OCI-LY3 (cell line): ENCODE data around the gene CCDC85A.
A peak's percentile ranks its signal among the peaks of the same experiment; 100 is the strongest.

Source experiments
- H2AFZ ChIP-seq: fragments of 200-600, 300-600 bp; shearing (Covaris generic); 2 replicates; pipeline ENCODE4 v1.6.0; 2014; ENCODE audit warnings: antibody characterized with exemption, low read depth, low read length
- H3K27ac ChIP-seq: fragments of 200-600, 300-600 bp; sonication (generic); 2 replicates; pipeline ENCODE4 v1.5.1; 2014; ENCODE audit warnings: mild to moderate bottlenecking, low read length, moderate library complexity, mixed read lengths
- H3K27me3 ChIP-seq: fragments of 200-600, 300-600 bp; sonication (generic); 2 replicates; pipeline ENCODE4 v1.6.1; 2014; ENCODE audit warnings: low read depth, low read length, mixed read lengths
- H3K36me3 ChIP-seq: fragments of 200-600, 300-600 bp; sonication (generic); replicated peaks from 2 replicates; pipeline ENCODE3; 2014; ENCODE audit warnings: low read depth, low read length, mixed read lengths
- H3K4me1 ChIP-seq: fragments of 300-600, 200-600 bp; sonication (generic); 2 replicates; pipeline ENCODE4 v1.6.1; 2014; ENCODE audit warnings: low read length, mixed read lengths
- H3K4me2 ChIP-seq: fragments of 200-600, 300-600 bp; sonication (generic); 2 replicates; pipeline ENCODE4 v1.6.1; 2014; ENCODE audit warnings: low read length, mixed read lengths
- H3K4me3 ChIP-seq: fragments of 300-600, 200-600 bp; sonication (generic); 2 replicates; pipeline ENCODE4 v1.5.1; 2014; ENCODE audit warnings: antibody characterized with exemption, mild to moderate bottlenecking, low read length, moderate library complexity
- H3K79me2 ChIP-seq: fragments of 300-600, 200-600 bp; shearing (Covaris generic); 2 replicates; pipeline ENCODE4 v1.6.1; 2014; ENCODE audit warnings: mild to moderate bottlenecking, low read length, mixed read lengths
- H3K9ac ChIP-seq: fragments of 300-600, 200-600 bp; shearing (Covaris generic); 2 replicates; pipeline ENCODE4 v1.6.0; 2014; ENCODE audit warnings: mild to moderate bottlenecking, low read length, moderate library complexity
- H3K9me3 ChIP-seq: fragments of 200-600, 300-600 bp; shearing (Covaris generic); 2 replicates; pipeline ENCODE4 v1.6.1; 2014; ENCODE audit warnings: low read length, mixed read lengths; ENCODE audit not compliant: insufficient read depth
- H4K20me1 ChIP-seq: fragments of 200-600, 300-600 bp; sonication (generic); 2 replicates; pipeline ENCODE4 v1.6.1; 2016; ENCODE audit warnings: low read length, mixed read lengths; ENCODE audit not compliant: insufficient read depth
- CTCF ChIP-seq: fragments of 200-600, 300-600 bp; sonication (generic); IDR thresholded peaks from 2 replicates; pipeline ENCODE4 v1.5.1; 2014; ENCODE audit warnings: antibody characterized with exemption, low read length, low read depth
- EZH2phosphoT487 ChIP-seq: fragments of 200-600 bp; shearing (Covaris generic); IDR thresholded peaks from 2 replicates; pipeline ENCODE4 v1.6.1; 2018; ENCODE audit warnings: antibody characterized with exemption, mixed run types, low read depth

The CCDC85A gene

GRCh38 chr2:56185582-56186046 lies 1.8 kb downstream of the CCDC85A start:
- TF ChIP-seq EZH2phosphoT487 (no peak), CTCF (no peak)
- no peak overlapping the region for H3K9ac ChIP-seq
- no peak overlapping the region for H3K4me2 ChIP-seq
- no peaks in the 10 kb centered on the region for H3K9me3 ChIP-seq
- H3K27me3 ChIP-seq: no peaks in the 10 kb centered on the region
- no peak overlapping the region for H3K27ac ChIP-seq
- H2AFZ ChIP-seq: no peak overlapping the region
- H3K36me3 ChIP-seq: no peaks in the 10 kb centered on the region
- no peaks in the 10 kb centered on the region for H3K4me1 ChIP-seq
- H3K79me2 ChIP-seq: no peaks in the 10 kb centered on the region
- H4K20me1 ChIP-seq: no peaks in the 10 kb centered on the region
- no peak overlapping the region for H3K4me3 ChIP-seq

- H3K4me2 ChIP-seq: no peak overlapping the region
- H3K27me3 ChIP-seq: 0 out of 2 replicates have a peak, but pooled peaks cover 3% of the 10 kb centered on the region
- no peak overlapping the region for H3K27ac ChIP-seq
- H3K79me2 ChIP-seq: no peaks in the 10 kb centered on the region
- H3K9ac ChIP-seq: no peak overlapping the region
- no peaks in the 10 kb centered on the region for H3K36me3 ChIP-seq
- H4K20me1 ChIP-seq: no peaks in the 10 kb centered on the region
- TF ChIP-seq CTCF: peak; percentile 60
- no peak for TF ChIP-seq EZH2phosphoT487
- H3K4me1 ChIP-seq: peaks cover 7% of the 10 kb centered on the region
- no peak overlapping the region for H3K4me3 ChIP-seq
- no peak overlapping the region for H2AFZ ChIP-seq
- no peaks in the 10 kb centered on the region for H3K9me3 ChIP-seq
These were observed 7.8 kb downstream of the CCDC85A start for GRCh38 chr2:56191617-56192016.

- H3K27me3 ChIP-seq: 0 out of 2 replicates have a peak, but pooled peaks cover 3% of the 10 kb centered on the region
- H3K4me3 ChIP-seq: no peak overlapping the region
- no peak overlapping the region for H3K4me2 ChIP-seq
- H3K4me1 ChIP-seq: peaks cover 7% of the 10 kb centered on the region
- H3K9me3 ChIP-seq: no peaks in the 10 kb centered on the region
- H3K9ac ChIP-seq: no peak overlapping the region
- no peaks in the 10 kb centered on the region for H3K79me2 ChIP-seq
- H2AFZ ChIP-seq: no peak overlapping the region
- no peak for TF ChIP-seq EZH2phosphoT487
- TF ChIP-seq CTCF: no peak
- no peak overlapping the region for H3K27ac ChIP-seq
- no peaks in the 10 kb centered on the region for H4K20me1 ChIP-seq
- no peaks in the 10 kb centered on the region for H3K36me3 ChIP-seq
These were observed 9.0 kb downstream of the CCDC85A start for GRCh38 chr2:56192664-56193305.

- H3K4me1 ChIP-seq: peaks cover 7% of the 10 kb centered on the region
- no peak overlapping the region for H3K9ac ChIP-seq
- no peaks in the 10 kb centered on the region for H3K9me3 ChIP-seq
- H3K79me2 ChIP-seq: no peaks in the 10 kb centered on the region
- no peaks in the 10 kb centered on the region for H4K20me1 ChIP-seq
- H3K4me2 ChIP-seq: no peak overlapping the region
- TF ChIP-seq CTCF: no peak
- TF ChIP-seq EZH2phosphoT487: no peak
- no peak overlapping the region for H2AFZ ChIP-seq
- no peak overlapping the region for H3K4me3 ChIP-seq
- no peak overlapping the region for H3K27ac ChIP-seq
- no peaks in the 10 kb centered on the region for H3K36me3 ChIP-seq
- 0 out of 2 replicates have a peak, but pooled peaks cover 3% of the 10 kb centered on the region for H3K27me3 ChIP-seq
These were observed 11.8 kb downstream of the CCDC85A start for GRCh38 chr2:56195563-56195962.
